ENCODE measurements around the gene OSGIN1.

DNA sequence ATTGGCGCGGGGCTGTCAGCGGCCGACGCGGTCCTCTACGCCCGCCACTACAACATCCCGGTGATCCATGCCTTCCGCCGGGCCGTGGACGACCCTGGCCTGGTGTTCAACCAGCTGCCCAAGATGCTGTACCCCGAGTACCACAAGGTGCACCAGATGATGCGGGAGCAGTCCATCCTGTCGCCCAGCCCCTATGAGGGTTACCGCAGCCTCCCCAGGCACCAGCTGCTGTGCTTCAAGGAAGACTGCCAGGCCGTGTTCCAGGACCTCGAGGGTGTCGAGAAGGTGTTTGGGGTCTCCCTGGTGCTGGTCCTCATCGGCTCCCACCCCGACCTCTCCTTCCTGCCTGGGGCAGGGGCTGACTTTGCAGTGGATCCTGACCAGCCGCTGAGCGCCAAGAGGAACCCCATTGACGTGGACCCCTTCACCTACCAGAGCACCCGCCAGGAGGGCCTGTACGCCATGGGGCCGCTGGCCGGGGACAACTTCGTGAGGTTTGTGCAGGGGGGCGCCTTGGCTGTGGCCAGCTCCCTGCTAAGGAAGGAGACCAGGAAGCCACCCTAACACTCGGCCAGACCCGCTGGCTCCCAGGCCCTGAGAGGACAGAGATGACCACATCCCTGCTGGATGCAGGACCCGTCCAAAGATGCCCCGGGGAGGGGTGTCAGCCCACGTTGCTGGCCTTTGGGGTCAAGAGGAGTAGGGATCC, 12.6 kb downstream of the OSGIN1 start:
- TF ChIP-seq CTCF (IDR thresholded peaks at IDR 0.05) (no peak), POLR2A (IDR thresholded peaks at IDR 0.05) (no peak), POLR2AphosphoS5 (IDR thresholded peaks at IDR 0.05) (no peak), EP300 (IDR thresholded peaks at IDR 0.05) (no peak)

Data from stomach (tissue), 4 donors.